Lower leg skin (tissue), 4 donors: Measurements from ENCODE around the gene CAVIN1. TPM values are rescaled to one million over a fixed set of nuclear protein-coding genes. Genes with fewer than 3 reads are reported as not detected.

Experiments
- DNase-seq, 2 donors: peaks; one replicate each; pipeline ENCODE4 v3.0.0-alpha.2; 2019; ENCODE audit warnings: low spot score in 2 of 2
- H3K4me3 ChIP-seq: fragments of 200-600 bp; sonication (generic); 2 replicates; pipeline ENCODE4 v1.5.1; 2017; ENCODE audit warnings: mild to moderate bottlenecking, low read depth; ENCODE audit not compliant: poor library complexity, severe bottlenecking
- POLR2A ChIP-seq, 2 donors: fragments of 450-650 bp; IDR thresholded peaks; one replicate each; pipeline ENCODE4 v1.6.1; 2016 to 2017; ENCODE audit warnings: antibody characterized with exemption in 2 of 2, mild to moderate bottlenecking in 1 of 2, moderate library complexity in 1 of 2
- WGBS, 2 donors: methylation state at CpG; one replicate each; pipeline ENCODE4 v1.1.5; 2018; 5-methylcytosine and 5-hydroxymethylcytosine counted together
- intact Hi-C: fragments of 100-400 bp; cut with DNase I; formaldehyde crosslinking; loops from one replicate; pipeline ENCODE4 v1.15.0; 2023; ENCODE audit warnings: low total_unique reads
- total RNA-seq, 4 donors: library from RNA; depleted of rRNA; stranded (reverse); fragments of >200 nt; gene quantifications; one replicate each; pipeline ENCODE4 v1.1.0, GENCODE V29; 2016
- TF ChIP-seq, protein P1 (sequence below), 3 donors: fragments of 450-650 bp; IDR thresholded peaks; one replicate each; pipeline ENCODE4 v1.5.1; 2016; ENCODE audit warnings: antibody characterized with exemption in 3 of 3, mild to moderate bottlenecking in 3 of 3, moderate library complexity in 2 of 3

CAVIN1 gene
- total RNA-seq, 4 donors from 2014 or later, result 171 to 336 (median 255) TPM

DNA sequence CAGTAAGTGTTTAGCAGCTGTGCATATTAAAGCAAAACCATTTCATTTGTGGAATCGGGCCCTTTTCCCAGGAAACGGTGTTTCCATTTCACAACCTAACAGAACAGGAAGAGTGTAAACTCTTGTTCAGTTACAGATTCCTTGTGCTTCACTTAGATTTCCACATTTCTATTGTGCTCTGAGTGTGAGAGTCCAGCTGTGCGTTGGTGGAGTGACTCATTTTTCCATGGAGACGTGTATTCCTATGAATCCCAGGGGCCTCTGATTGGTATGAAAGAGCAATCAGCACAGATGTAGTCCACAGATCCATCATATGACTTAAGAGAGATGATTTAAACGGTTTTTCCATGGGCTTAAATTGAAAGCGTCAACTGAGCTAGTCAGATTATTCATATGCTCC lies 13.3 kb upstream of the CAVIN1 start:
- peak; percentile 72 to 87 for DNase-seq
- WGBS, 2 donors, result 44 to 47% methylated on average over 6 of the region's 6 CpGs
- intact Hi-C loops, result no loop called here
- TF ChIP-seq, protein P1, sequence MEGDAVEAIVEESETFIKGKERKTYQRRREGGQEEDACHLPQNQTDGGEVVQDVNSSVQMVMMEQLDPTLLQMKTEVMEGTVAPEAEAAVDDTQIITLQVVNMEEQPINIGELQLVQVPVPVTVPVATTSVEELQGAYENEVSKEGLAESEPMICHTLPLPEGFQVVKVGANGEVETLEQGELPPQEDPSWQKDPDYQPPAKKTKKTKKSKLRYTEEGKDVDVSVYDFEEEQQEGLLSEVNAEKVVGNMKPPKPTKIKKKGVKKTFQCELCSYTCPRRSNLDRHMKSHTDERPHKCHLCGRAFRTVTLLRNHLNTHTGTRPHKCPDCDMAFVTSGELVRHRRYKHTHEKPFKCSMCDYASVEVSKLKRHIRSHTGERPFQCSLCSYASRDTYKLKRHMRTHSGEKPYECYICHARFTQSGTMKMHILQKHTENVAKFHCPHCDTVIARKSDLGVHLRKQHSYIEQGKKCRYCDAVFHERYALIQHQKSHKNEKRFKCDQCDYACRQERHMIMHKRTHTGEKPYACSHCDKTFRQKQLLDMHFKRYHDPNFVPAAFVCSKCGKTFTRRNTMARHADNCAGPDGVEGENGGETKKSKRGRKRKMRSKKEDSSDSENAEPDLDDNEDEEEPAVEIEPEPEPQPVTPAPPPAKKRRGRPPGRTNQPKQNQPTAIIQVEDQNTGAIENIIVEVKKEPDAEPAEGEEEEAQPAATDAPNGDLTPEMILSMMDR (IDR thresholded peaks at IDR 0.05), result no peak
- no peak for TF ChIP-seq POLR2A (IDR thresholded peaks at IDR 0.05)
- H3K4me3 ChIP-seq, result no peak overlapping the region

GRCh38 chr17:42431758-42432161 lies 8.7 kb upstream of the CAVIN1 start:
- intact Hi-C loops, result no loop called here
- 33 to 53% methylated on average over 3 of the region's 3 CpGs for WGBS, 2 donors
- TF ChIP-seq, protein P1 (IDR thresholded peaks at IDR 0.05), result no peak
- TF ChIP-seq POLR2A (IDR thresholded peaks at IDR 0.05), result no peak
- no peak overlapping the region for H3K4me3 ChIP-seq
- no peak for DNase-seq

DNA sequence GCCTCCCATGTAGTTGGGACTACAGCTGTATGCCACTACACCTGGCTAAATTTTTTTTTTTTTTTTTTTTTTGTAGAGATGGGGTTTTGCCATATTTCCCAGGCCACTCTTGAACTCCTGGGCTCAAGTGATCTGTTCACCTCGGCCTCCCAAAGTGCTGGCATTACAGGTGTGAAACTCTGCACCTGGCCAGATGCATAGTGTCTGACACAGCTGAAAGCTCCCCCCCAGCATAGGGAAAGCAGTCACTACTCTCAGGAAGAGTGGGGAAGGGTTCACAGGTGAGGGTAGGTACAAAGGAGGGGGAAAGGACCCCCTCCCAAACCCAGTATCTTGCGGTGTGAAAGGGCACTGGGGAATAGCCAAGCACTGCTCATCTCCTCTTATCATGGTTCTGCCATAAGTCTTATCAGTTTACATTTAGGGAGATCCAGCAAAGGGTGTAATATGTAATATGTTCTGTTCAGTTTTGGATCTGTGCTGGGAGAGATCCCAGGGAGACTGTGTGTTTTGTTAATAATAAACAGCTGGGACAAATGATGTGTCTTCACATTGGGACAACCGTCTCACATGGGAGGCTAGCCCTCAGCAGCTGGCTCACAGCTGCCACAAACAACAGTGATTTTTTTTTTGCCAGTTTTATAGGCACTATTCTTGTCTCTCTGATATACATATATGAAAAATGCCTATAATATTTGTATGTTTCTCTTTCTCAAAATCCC lies 6.8 kb upstream of the CAVIN1 start:
- no peak for TF ChIP-seq POLR2A (IDR thresholded peaks at IDR 0.05)
- TF ChIP-seq, protein P1 (IDR thresholded peaks at IDR 0.05), result no peak
- no peak overlapping the region for H3K4me3 ChIP-seq
- no peak for DNase-seq
- WGBS, 2 donors, result 55 to 60% methylated on average over 3 of the region's 3 CpGs
- intact Hi-C loops, result no loop called here

DNA sequence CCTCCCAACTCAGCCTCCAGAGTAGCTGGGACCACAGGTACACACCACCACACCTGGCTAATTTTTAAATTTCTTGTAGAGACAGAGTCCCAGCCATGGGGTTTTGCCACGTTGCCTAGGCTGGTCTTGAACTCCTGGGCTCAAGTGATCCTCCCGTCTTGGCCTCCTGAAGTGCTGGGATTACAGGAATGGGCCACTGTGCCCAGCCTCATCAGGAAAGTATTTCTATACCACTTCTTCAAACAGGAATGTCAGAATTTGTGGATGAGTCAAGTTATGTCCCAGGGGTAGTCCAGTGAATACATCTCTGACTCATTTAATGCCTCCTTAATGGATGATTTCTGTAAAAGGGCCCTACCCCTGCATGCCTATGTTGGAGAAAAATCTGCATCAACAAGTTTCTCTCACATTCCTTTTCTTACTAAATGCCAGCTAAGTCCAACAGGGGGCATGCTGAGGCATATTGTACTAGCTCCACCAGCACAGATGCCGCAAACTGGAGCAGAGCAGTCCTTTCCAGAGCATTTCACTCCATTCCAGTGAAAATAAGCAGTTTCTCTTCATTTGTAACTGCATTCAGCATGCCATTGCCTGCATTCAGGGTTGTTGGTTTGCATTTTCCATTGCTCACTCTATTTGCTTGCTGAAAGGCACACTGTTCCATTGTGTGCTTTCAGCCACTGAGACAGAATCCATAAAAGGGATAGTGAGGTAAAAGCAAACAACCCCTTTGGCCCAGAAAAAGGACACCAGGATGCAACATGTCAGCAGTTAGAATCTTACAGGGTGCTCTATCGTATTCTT lies 5.3 kb upstream of the CAVIN1 start:
- peak in 1 of 2 donors; percentile 73 for DNase-seq
- H3K4me3 ChIP-seq, result no peak overlapping the region
- 17 to 19% methylated on average over 4 of the region's 4 CpGs for WGBS, 2 donors
- TF ChIP-seq, protein P1 (IDR thresholded peaks at IDR 0.05), result peak in 1 of 3 donors; percentile 83
- TF ChIP-seq POLR2A (IDR thresholded peaks at IDR 0.05), result no peak
- intact Hi-C loops, result no loop called here

GRCh38 chr17:42424991-42425610 lies 2.0 kb upstream of the CAVIN1 start:
- 42 to 60% methylated on average over 4 of the region's 4 CpGs for WGBS, 2 donors
- no peak for TF ChIP-seq POLR2A (IDR thresholded peaks at IDR 0.05)
- TF ChIP-seq, protein P1 (IDR thresholded peaks at IDR 0.05), result no peak

More at GRCh38 chr17:42424991-42425610, 2.0 kb upstream of the CAVIN1 start:
- DNase-seq, result no peak
- H3K4me3 ChIP-seq, result no peak overlapping the region
- intact Hi-C loops, result loop anchor here (5.0 kb wide), 1 partner anchor 102 kb away; no protein-coding TSS in a partner anchor
